IMR-90 (cell line): Measurements from ENCODE around the gene ZFP2. TPM values are rescaled to one million over a fixed set of nuclear protein-coding genes. Genes with fewer than 3 reads are reported as not detected.

Source experiments
- ATAC-seq: fragments of 200-7000 bp; cut with Tn5 transposase; 2 replicates; pipeline ENCODE4 v1.9.1; 2020; ENCODE audit warnings: low read depth, mild to moderate bottlenecking, moderate library complexity
- BruUV-seq: library from RNA; stranded (reverse); fragments of 400-500 nt; replicated peaks from 2 replicates; lab custom pipeline; 2021; lab: Mats Ljungman, UMichigan
- CTCF ChIA-PET: fragments of 300-600 bp; formaldehyde crosslinking; extraction: SDS; loops from one replicate; lab custom pipeline; 2021; ENCODE audit warnings: antibody characterized with exemption; lab: Yijun Ruan, JAX
- POLR2A ChIA-PET: fragments of 300-600 bp; sonication (Branson Sonifier 250); formaldehyde crosslinking; loops from one replicate; lab custom pipeline; 2022; ENCODE audit warnings: antibody characterized with exemption; ENCODE audit not compliant: unreplicated experiment; lab: Charles Lee
- DNase-seq: peaks from one replicate; pipeline ENCODE4 v3.0.0; 2013
- H2AFZ ChIP-seq: replicated peaks from 2 replicates; pipeline ENCODE3; 2013; ENCODE audit warnings: low read length, mild to moderate bottlenecking; ENCODE audit not compliant: poor library complexity
- H2AK5ac ChIP-seq: 2 replicates; pipeline ENCODE4 v1.6.1; 2013; ENCODE audit warnings: low read depth, low read length, inconsistent platforms
- H2AK9ac ChIP-seq: replicated peaks from 2 replicates; pipeline ENCODE3; 2013; ENCODE audit warnings: mild to moderate bottlenecking, low read depth, low read length, moderate library complexity; ENCODE audit not compliant: poor library complexity
- H2BK120ac ChIP-seq: 2 replicates; pipeline ENCODE4 v1.6.1; 2013; ENCODE audit warnings: low read depth, low read length, inconsistent platforms
- H2BK15ac ChIP-seq: 3 replicates; pipeline ENCODE4 v1.6.1; 2013; ENCODE audit warnings: low read depth, low read length, inconsistent platforms
- H2BK20ac ChIP-seq: 2 replicates; pipeline ENCODE4 v1.6.1; 2013; ENCODE audit warnings: low read depth, mild to moderate bottlenecking, inconsistent platforms, low read length, moderate library complexity
- H2BK5ac ChIP-seq: 2 replicates; pipeline ENCODE4 v1.6.1; 2013; ENCODE audit warnings: mild to moderate bottlenecking, low read depth, low read length, inconsistent platforms; ENCODE audit not compliant: poor library complexity, severe bottlenecking
- H3K14ac ChIP-seq: replicated peaks from 2 replicates; pipeline ENCODE4 v1.6.1; 2013; ENCODE audit warnings: low read depth, low read length, inconsistent platforms
- H3K18ac ChIP-seq: 2 replicates; pipeline ENCODE4 v1.6.1; 2013; ENCODE audit warnings: low read depth, low read length, control low read depth
- H3K23ac ChIP-seq: 2 replicates; pipeline ENCODE4 v1.6.1; 2013; ENCODE audit warnings: low read depth, low read length, inconsistent platforms
- H3K27ac ChIP-seq: 2 replicates; pipeline ENCODE4 v1.5.1; 2013; ENCODE audit warnings: mild to moderate bottlenecking, control low read depth, low read length; ENCODE audit not compliant: insufficient read depth
- H3K27me3 ChIP-seq: 2 replicates; pipeline ENCODE4 v1.6.1; 2013; ENCODE audit warnings: low read length; ENCODE audit not compliant: control insufficient read depth, insufficient read depth
- H3K36me3 ChIP-seq: 2 replicates; pipeline ENCODE4 v1.6.1; 2013; ENCODE audit warnings: low read length, mixed read lengths; ENCODE audit not compliant: control insufficient read depth, insufficient read depth
- H3K4ac ChIP-seq: 2 replicates; pipeline ENCODE4 v1.6.1; 2013; ENCODE audit warnings: low read depth, low read length, inconsistent platforms
- H3K4me1 ChIP-seq: 2 replicates; pipeline ENCODE4 v1.6.1; 2013; ENCODE audit warnings: low read length, mixed read lengths; ENCODE audit not compliant: control insufficient read depth, insufficient read depth
- H3K4me2 ChIP-seq: 2 replicates; pipeline ENCODE4 v1.6.1; 2013; ENCODE audit warnings: low read depth, mild to moderate bottlenecking, control low read depth, low read length, moderate library complexity
- H3K4me3 ChIP-seq: 2 replicates; pipeline ENCODE4 v1.5.1; 2013; ENCODE audit warnings: low read depth, mild to moderate bottlenecking, control low read depth, low read length, moderate library complexity; ENCODE audit not compliant: insufficient read depth
- H3K56ac ChIP-seq: 2 replicates; pipeline ENCODE4 v1.6.1; 2013; ENCODE audit warnings: low read length, inconsistent platforms; ENCODE audit not compliant: insufficient read depth; ENCODE audit errors: extremely low read depth
- H3K79me1 ChIP-seq, 2 experiments: 2 replicates each; pipeline ENCODE4 v1.6.1; 2013; ENCODE audit warnings: low read length in 2 of 2, inconsistent platforms in 1 of 2, low read depth in 1 of 2
- H3K9ac ChIP-seq: 2 replicates; pipeline ENCODE4 v1.6.1; 2013; ENCODE audit warnings: low read depth, low read length, control low read depth
- H3K9me1 ChIP-seq: 2 replicates; pipeline ENCODE4 v1.6.1; 2013; ENCODE audit warnings: low read length, inconsistent platforms; ENCODE audit not compliant: insufficient read depth
- H3K9me3 ChIP-seq: 2 replicates; pipeline ENCODE4 v1.6.1; 2013; ENCODE audit warnings: low read length; ENCODE audit not compliant: control insufficient read depth, insufficient read depth
- H4K20me1 ChIP-seq: 2 replicates; pipeline ENCODE4 v1.6.1; 2013; ENCODE audit warnings: low read length, inconsistent platforms; ENCODE audit not compliant: insufficient read depth
- H4K5ac ChIP-seq: 2 replicates; pipeline ENCODE4 v1.6.1; 2013; ENCODE audit warnings: mild to moderate bottlenecking, low read depth, low read length, control low read depth
- H4K8ac ChIP-seq, 2 experiments: 2 replicates each; pipeline ENCODE4 v1.6.1; 2013; ENCODE audit warnings: low read depth in 2 of 2, low read length in 2 of 2, control low read depth in 1 of 2, inconsistent platforms in 1 of 2
- H4K91ac ChIP-seq: 2 replicates; pipeline ENCODE4 v1.6.1; 2013; ENCODE audit warnings: low read depth, low read length, inconsistent platforms; ENCODE audit not compliant: insufficient read depth
- BHLHE40 ChIP-seq: fragments of 150-350 bp; IDR thresholded peaks from 2 replicates; pipeline ENCODE4 v1.6.1; 2016; ENCODE audit warnings: mild to moderate bottlenecking, low read depth, low read length
- CEBPB ChIP-seq: IDR thresholded peaks from 2 replicates; pipeline ENCODE4 v1.6.1; 2012; ENCODE audit warnings: low read depth, low read length, improper control_type of control experiment
- CHD1 ChIP-seq: IDR thresholded peaks from 2 replicates; pipeline ENCODE4 v1.6.1; 2012; ENCODE audit warnings: low read depth, low read length, improper control_type of control experiment
- CTCF ChIP-seq: conservative IDR thresholded peaks from 2 replicates; pipeline ENCODE4 v1.5.1; 2012; ENCODE audit warnings: mild to moderate bottlenecking, low read depth, low read length, improper control_type of control experiment
- ELK1 ChIP-seq: fragments of 150-350 bp; IDR thresholded peaks from 2 replicates; pipeline ENCODE4 v1.6.1; 2016; ENCODE audit warnings: low read depth, mild to moderate bottlenecking, low read length, moderate library complexity, borderline replicate concordance
- FOS ChIP-seq: fragments of 150-350 bp; IDR thresholded peaks from 2 replicates; pipeline ENCODE4 v1.6.1; 2016; ENCODE audit warnings: low read depth, low read length
- MAFK ChIP-seq: IDR thresholded peaks from 2 replicates; pipeline ENCODE4 v1.6.1; 2012; ENCODE audit warnings: low read depth, low read length, improper control_type of control experiment
- MAZ ChIP-seq: IDR thresholded peaks from 2 replicates; pipeline ENCODE4 v1.6.1; 2012; ENCODE audit warnings: low read depth, mild to moderate bottlenecking, low read length, improper control_type of control experiment, moderate library complexity, borderline replicate concordance
- MXI1 ChIP-seq: IDR thresholded peaks from 2 replicates; pipeline ENCODE4 v1.6.1; 2012; ENCODE audit warnings: low read depth, mild to moderate bottlenecking, low read length, moderate library complexity, borderline replicate concordance
- NFE2L2 ChIP-seq: fragments of 150-350 bp; IDR thresholded peaks from 2 replicates; pipeline ENCODE4 v1.6.1; 2016; ENCODE audit warnings: low read depth, mild to moderate bottlenecking, low read length
- POLR2A ChIP-seq: IDR thresholded peaks from 2 replicates; pipeline ENCODE4 v1.6.1; 2012; ENCODE audit warnings: mild to moderate bottlenecking, low read depth, low read length
- RAD21 ChIP-seq: IDR thresholded peaks from 2 replicates; pipeline ENCODE4 v1.6.1; 2012; ENCODE audit warnings: low read length, improper control_type of control experiment
- RFX5 ChIP-seq: IDR thresholded peaks from 2 replicates; pipeline ENCODE4 v1.8.0; 2012; ENCODE audit warnings: low read depth, mild to moderate bottlenecking, low read length, moderate library complexity
- SMC3 ChIP-seq: fragments of 150-350 bp; IDR thresholded peaks from 2 replicates; pipeline ENCODE4 v1.6.1; 2016; ENCODE audit warnings: low read depth, mild to moderate bottlenecking, antibody characterized with exemption, low read length, moderate library complexity
- WGBS, 2 experiments: methylation state at CpG; one replicate each; pipeline versions ENCODE4 v1.1.5 to v1.1.7; 2013; ENCODE audit warnings: missing lambda C conversion rate in 2 of 2; ENCODE audit not compliant: insufficient read length in 1 of 2; ENCODE audit errors: extremely low coverage in 2 of 2; 5-methylcytosine and 5-hydroxymethylcytosine counted together
- dilution Hi-C: fragments of 300-500 bp; cut with HindIII; formaldehyde crosslinking; loops from one replicate; pipeline ENCODE4 v1.14.3; 2018; ENCODE audit warnings: low sequenced_read_pairs; ENCODE audit not compliant: unreplicated experiment
- in situ Hi-C: fragments of 300-500 bp; cut with MboI; formaldehyde crosslinking; loops from 3 replicates; pipeline ENCODE4 v1.14.3; 2019; ENCODE audit warnings: low sequenced_read_pairs, inconsistent platforms, mixed read lengths
- intact Hi-C: fragments of 100-400 bp; cut with micrococcal nuclease; formaldehyde crosslinking; loops from 2 replicates; pipeline ENCODE4 v1.10.0; 2022
- polyA plus RNA-seq, 3 experiments: library from polyadenylated mRNA; depleted of rRNA; stranded (reverse); fragments of >200 nt; gene quantifications; 2 replicates each; pipeline ENCODE4 v1.2.3, GENCODE V29; 2012; ENCODE audit warnings: low replicate concordance in 1 of 3
- total RNA-seq: library from RNA; depleted of rRNA; stranded (reverse); fragments of >200 nt; gene quantifications from 2 replicates; pipeline ENCODE4 v1.2.3, GENCODE V29; 2012

The ZFP2 gene
- total and polyA plus RNA-seq, 2 of the 4 experiments (the other 2 are of a cell fraction): 0.18 to 0.19 TPM

- TF ChIP-seq ELK1 (no peak), CEBPB (no peak), CHD1 (no peak), MAZ (no peak), POLR2A (no peak), MXI1 (no peak)
These were observed 46.4 kb upstream of the ZFP2 start (continued) for GRCh38 chr5:178849316-178849715.

GRCh38 chr5:178851951-178852350 is 43.8 kb upstream of the ZFP2 start:
- Histone ChIP-seq H3K79me1 (no peaks in the 10 kb centered on the region), H4K91ac (no peak overlapping the region), H2AK5ac (no peak overlapping the region), H2BK5ac (no peak overlapping the region), H3K27me3 (no peaks in the 10 kb centered on the region), H4K5ac (no peak overlapping the region), H3K4me3 (no peak overlapping the region), H4K8ac (no peak overlapping the region), H3K18ac (no peak overlapping the region), H3K23ac (no peak overlapping the region), H2AK9ac (no peak overlapping the region), H3K4me2 (no peak overlapping the region), H2BK20ac (no peak overlapping the region), H3K9me3 (peaks cover 3% of the 10 kb centered on the region; the same call in 1 of the 2 replicates), H3K27ac (no peak overlapping the region), H3K4me1 (no peaks in the 10 kb centered on the region), H2BK120ac (no peak overlapping the region), H3K9ac (no peak overlapping the region), H2AFZ (no peak overlapping the region), H4K20me1 (no peaks in the 10 kb centered on the region), H3K36me3 (no peaks in the 10 kb centered on the region), H3K9me1 (no peaks in the 10 kb centered on the region), H3K56ac (no peak overlapping the region), H3K4ac (no peak overlapping the region), H3K14ac (no peak overlapping the region), H2BK15ac (no peak overlapping the region)
- dilution Hi-C loops (no loop called here), intact Hi-C loops (no loop called here), in situ Hi-C loops (no loop called here)
- DNase-seq (no peak), ATAC-seq (no peak)
- POLR2A ChIA-PET: no interaction called here
- no TSS peak for BruUV-seq
- CTCF ChIA-PET: no interaction called here
- WGBS, 2 experiments: no CpG with 5 or more reads among the region's 3 CpGs
- TF ChIP-seq FOS (no peak), SMC3 (no peak), BHLHE40 (no peak), MAFK (no peak), RFX5 (no peak), MAZ (no peak), CEBPB (no peak), NFE2L2 (no peak), MXI1 (no peak), ELK1 (no peak), CTCF (no peak), CHD1 (no peak), RAD21 (no peak), POLR2A (no peak)
